SK-N-SH treated with all-trans-retinoic acid at 6 μM for 48 hours (cell line): ENCODE results near the gene CREB3L2.
"Not testable (repeated sequence)": the region's sequence is repeated elsewhere in the genome, so short reads cannot be mapped to it uniquely, and the experiment has no call there.

Experiments used
- ATAC-seq: fragments of 200-7000 bp; cut with Tn5 transposase; 3 replicates; pipeline ENCODE4 v1.9.1; 2020; ENCODE audit warnings: mild to moderate bottlenecking, moderate library complexity
- BACH2 ChIP-seq: fragments of 250-450 bp; sonication (Bioruptor Pico); IDR thresholded peaks from 2 replicates; pipeline ENCODE4 v1.9.0; 2021; ENCODE audit warnings: mild to moderate bottlenecking, borderline replicate concordance
- CREB5 ChIP-seq: fragments of 250-450 bp; sonication (Bioruptor Pico); IDR thresholded peaks from 2 replicates; pipeline ENCODE4 v1.5.1; 2020; ENCODE audit warnings: low read depth, mild to moderate bottlenecking, moderate library complexity
- CSDC2 ChIP-seq: fragments of 250-450 bp; sonication (Bioruptor Pico); IDR thresholded peaks from 2 replicates; pipeline ENCODE4 v1.5.0; 2020; ENCODE audit warnings: mild to moderate bottlenecking, moderate library complexity
- CSRNP3 ChIP-seq: fragments of 250-450 bp; sonication (Bioruptor Pico); IDR thresholded peaks from 2 replicates; pipeline ENCODE4 v1.5.1; 2021; ENCODE audit warnings: mild to moderate bottlenecking, moderate library complexity
- ESRRG ChIP-seq: fragments of 250-450 bp; sonication (Bioruptor Pico); IDR thresholded peaks from 2 replicates; pipeline ENCODE4 v1.6.1; 2021; ENCODE audit warnings: mild to moderate bottlenecking
- GLIS3 ChIP-seq: fragments of 250-450 bp; sonication (Bioruptor Pico); IDR thresholded peaks from 2 replicates; pipeline ENCODE4 v1.5.0; 2020; ENCODE audit warnings: mild to moderate bottlenecking, moderate library complexity
- ISL1 ChIP-seq: fragments of 250-450 bp; sonication (Bioruptor Pico); IDR thresholded peaks from 2 replicates; pipeline ENCODE4 v2.1.2; 2022; ENCODE audit warnings: mild to moderate bottlenecking, moderate library complexity
- OSR1 ChIP-seq: fragments of 250-450 bp; sonication (Bioruptor Pico); IDR thresholded peaks from 2 replicates; pipeline ENCODE4 v1.8.0; 2022; ENCODE audit warnings: moderate library complexity, mild to moderate bottlenecking, inconsistent platforms
- PATZ1 ChIP-seq: fragments of 250-450 bp; sonication (Bioruptor Pico); IDR thresholded peaks from 2 replicates; pipeline ENCODE4 v1.8.0; 2020; ENCODE audit warnings: mild to moderate bottlenecking, moderate library complexity, borderline replicate concordance
- POU6F1 ChIP-seq: fragments of 250-450 bp; sonication (Bioruptor Pico); IDR thresholded peaks from 2 replicates; pipeline ENCODE4 v1.8.0; 2021; ENCODE audit warnings: low read depth, mild to moderate bottlenecking, moderate library complexity, borderline replicate concordance
- PPARA ChIP-seq: fragments of 250-450 bp; sonication (Bioruptor Pico); IDR thresholded peaks from 2 replicates; pipeline ENCODE4 v1.5.0; 2020; ENCODE audit warnings: mild to moderate bottlenecking, borderline replicate concordance
- RARB ChIP-seq: fragments of 250-450 bp; sonication (Bioruptor Pico); IDR thresholded peaks from 2 replicates; pipeline ENCODE4 v1.8.0; 2021; ENCODE audit warnings: mild to moderate bottlenecking, moderate library complexity
- TCF4 ChIP-seq: fragments of 250-450 bp; sonication (Bioruptor Pico); IDR thresholded peaks from 2 replicates; pipeline ENCODE4 v1.8.0; 2021; ENCODE audit warnings: mild to moderate bottlenecking, moderate library complexity, borderline replicate concordance
- TOX ChIP-seq: fragments of 250-450 bp; sonication (Bioruptor Pico); IDR thresholded peaks from 2 replicates; pipeline ENCODE4 v1.8.0; 2021; ENCODE audit warnings: mild to moderate bottlenecking, moderate library complexity, borderline replicate concordance
- TSHZ2 ChIP-seq: fragments of 250-450 bp; sonication (Bioruptor Pico); IDR thresholded peaks from 2 replicates; pipeline ENCODE4 v1.5.0; 2020; ENCODE audit warnings: mild to moderate bottlenecking, moderate library complexity
- ZC3H10 ChIP-seq: fragments of 250-450 bp; sonication (Bioruptor Pico); IDR thresholded peaks from 2 replicates; pipeline ENCODE4 v1.5.1; 2021; ENCODE audit warnings: mild to moderate bottlenecking, moderate library complexity
- ZFP3 ChIP-seq: fragments of 250-450 bp; sonication (Bioruptor Pico); IDR thresholded peaks from 2 replicates; pipeline ENCODE4 v1.5.0; 2020; ENCODE audit warnings: mild to moderate bottlenecking, moderate library complexity
- ZFP30 ChIP-seq: fragments of 450-650 bp; formaldehyde crosslinking; IDR thresholded peaks from 2 replicates; pipeline ENCODE4 v1.5.0; 2022; ENCODE audit warnings: mild to moderate bottlenecking, moderate library complexity
- ZNF565 ChIP-seq: fragments of 450-650 bp; formaldehyde crosslinking; conservative IDR thresholded peaks from 2 replicates; pipeline ENCODE4 v1.5.0; 2020; ENCODE audit warnings: low read depth, mild to moderate bottlenecking, moderate library complexity
- ZNF8 ChIP-seq: fragments of 450-650 bp; formaldehyde crosslinking; IDR thresholded peaks from 2 replicates; pipeline ENCODE4 v1.5.0; 2020; ENCODE audit warnings: mild to moderate bottlenecking, moderate library complexity

The CREB3L2 gene

GRCh38 chr7:137908106-137908505, 93.8 kb downstream of the CREB3L2 start:
- ATAC-seq: no peak
- TF ChIP-seq PATZ1 (CRISPR knock-in tag) (no peak), BACH2 (CRISPR knock-in tag) (no peak), CREB5 (CRISPR knock-in tag) (no peak), POU6F1 (no peak), TSHZ2 (CRISPR knock-in tag) (no peak), TCF4 (CRISPR knock-in tag) (no peak), ZNF8 (no peak), GLIS3 (CRISPR knock-in tag) (no peak), ESRRG (CRISPR knock-in tag) (no peak), TOX (CRISPR knock-in tag) (no peak), ISL1 (no peak), ZFP30 (CRISPR knock-in tag) (no peak), CSRNP3 (CRISPR knock-in tag) (no peak), ZNF565 (no peak), ZC3H10 (CRISPR knock-in tag) (no peak), PPARA (no peak), CSDC2 (CRISPR knock-in tag) (no peak), OSR1 (CRISPR knock-in tag) (no peak)
- TF ChIP-seq, all 23 proteins: peak for 0

GRCh38 chr7:137906636-137907035, 95.2 kb downstream of the CREB3L2 start:
- ATAC-seq: not testable (repeated sequence)

- no peak for ATAC-seq
- TF ChIP-seq PATZ1 (CRISPR knock-in tag) (no peak), ZFP30 (CRISPR knock-in tag) (no peak), TCF4 (CRISPR knock-in tag) (no peak), ZFP3 (CRISPR knock-in tag) (no peak), RARB (CRISPR knock-in tag) (no peak), OSR1 (CRISPR knock-in tag) (no peak), GLIS3 (CRISPR knock-in tag) (no peak)
Observed at GRCh38 chr7:137904833-137905232, 97.1 kb downstream of the CREB3L2 start.
